IPS DF 6.9 (cell line): ENCODE data around the gene CYP4V2.

ENCODE experiments used
- DNase-seq: peaks from one replicate; pipeline ENCODE4 v3.0.0-alpha.2; 2013; ENCODE audit warnings: low read depth, low spot score
- H3K27ac ChIP-seq: one replicate; pipeline ENCODE4 v1.5.1; 2013; ENCODE audit warnings: low read length, control low read depth
- H3K27me3 ChIP-seq: 2 replicates; pipeline ENCODE4 v1.6.1; 2013; ENCODE audit warnings: mild to moderate bottlenecking, low read length; ENCODE audit not compliant: control insufficient read depth, insufficient read depth
- H3K36me3 ChIP-seq: 2 replicates; pipeline ENCODE4 v1.6.1; 2013; ENCODE audit warnings: low read length; ENCODE audit not compliant: control insufficient read depth, insufficient read depth
- H3K4me1 ChIP-seq: 2 replicates; pipeline ENCODE4 v1.6.1; 2013; ENCODE audit warnings: low read length; ENCODE audit not compliant: control insufficient read depth, insufficient read depth
- H3K4me3 ChIP-seq: 2 replicates; pipeline ENCODE4 v1.5.1; 2013; ENCODE audit warnings: mild to moderate bottlenecking, low read length
- H3K9me3 ChIP-seq: 2 replicates; pipeline ENCODE4 v1.6.1; 2013; ENCODE audit warnings: low read length, inconsistent platforms; ENCODE audit not compliant: control insufficient read depth, insufficient read depth
- WGBS: extraction: QIAGEN DNeasy Blood & Tissue Kit; methylation state at CpG from one replicate; pipeline ENCODE4 v1.1.7; 2013; ENCODE audit warnings: mixed read lengths, missing lambda C conversion rate; ENCODE audit not compliant: insufficient read length, insufficient coverage; 5-methylcytosine and 5-hydroxymethylcytosine counted together

The CYP4V2 gene

GRCh38 chr4:186158966-186159365, 32.4 kb upstream of the CYP4V2 start:
- Histone ChIP-seq H3K4me1 (no peaks in the 10 kb centered on the region; the same call in 1 of the 2 replicates), H3K27ac (no peak overlapping the region), H3K4me3 (no peak overlapping the region), H3K9me3 (no peaks in the 10 kb centered on the region), H3K36me3 (peaks cover 6% of the 10 kb centered on the region), H3K27me3 (no peaks in the 10 kb centered on the region; the same call in 1 of the 2 replicates)
- no peak for DNase-seq
- no CpG with 5 or more reads among the region's 5 CpGs for WGBS

- Histone ChIP-seq H3K4me3 (no peak overlapping the region), H3K36me3 (peaks cover 6% of the 10 kb centered on the region), H3K27ac (no peak overlapping the region), H3K27me3 (no peaks in the 10 kb centered on the region; the same call in 1 of the 2 replicates), H3K4me1 (no peaks in the 10 kb centered on the region; the same call in 1 of the 2 replicates), H3K9me3 (no peaks in the 10 kb centered on the region)
- DNase-seq = no peak
- WGBS = no CpG with 5 or more reads among the region's 6 CpGs
Observed at GRCh38 chr4:186159613-186160012, 31.8 kb upstream of the CYP4V2 start.

- no peaks in the 10 kb centered on the region for H3K9me3 ChIP-seq
- no peaks in the 10 kb centered on the region; the same call in 1 of the 2 replicates for H3K27me3 ChIP-seq
- no peaks in the 10 kb centered on the region; the same call in 1 of the 2 replicates for H3K4me1 ChIP-seq
- no CpG with 5 or more reads among the region's 6 CpGs for WGBS
- H3K36me3 ChIP-seq = peaks cover 6% of the 10 kb centered on the region
- DNase-seq = no peak
- no peak overlapping the region for H3K4me3 ChIP-seq
- H3K27ac ChIP-seq = no peak overlapping the region
Observed at GRCh38 chr4:186161138-186161537, 30.2 kb upstream of the CYP4V2 start.

- Histone ChIP-seq H3K36me3 (no peaks in the 10 kb centered on the region), H3K4me1 (no peaks in the 10 kb centered on the region), H3K27ac (no peak overlapping the region), H3K27me3 (no peaks in the 10 kb centered on the region), H3K4me3 (no peak overlapping the region), H3K9me3 (no peaks in the 10 kb centered on the region)
- no CpG with 5 or more reads among the region's 15 CpGs for WGBS
- DNase-seq = no peak
Observed at GRCh38 chr4:186166852-186167512, 24.4 kb upstream of the CYP4V2 start.

- WGBS = no CpG with 5 or more reads among the region's 5 CpGs
- H3K9me3 ChIP-seq = no peaks in the 10 kb centered on the region
Observed at GRCh38 chr4:186167605-186168004, 23.8 kb upstream of the CYP4V2 start.

GRCh38 chr4:186168750-186169149, 22.6 kb upstream of the CYP4V2 start:
- no peak overlapping the region for H3K27ac ChIP-seq
- no peaks in the 10 kb centered on the region for H3K27me3 ChIP-seq
- no peaks in the 10 kb centered on the region for H3K36me3 ChIP-seq
- no CpG with 5 or more reads among the region's 9 CpGs for WGBS
- H3K4me3 ChIP-seq = no peak overlapping the region
- H3K9me3 ChIP-seq = no peaks in the 10 kb centered on the region
- DNase-seq = no peak
- no peaks in the 10 kb centered on the region for H3K4me1 ChIP-seq

More at GRCh38 chr4:186167605-186168004, 23.8 kb upstream of the CYP4V2 start:
- Histone ChIP-seq H3K27ac (no peak overlapping the region), H3K36me3 (no peaks in the 10 kb centered on the region), H3K4me3 (no peak overlapping the region), H3K27me3 (no peaks in the 10 kb centered on the region), H3K4me1 (no peaks in the 10 kb centered on the region)
- no peak for DNase-seq

- no peak for DNase-seq
- H3K27ac ChIP-seq = no peak overlapping the region
- H3K36me3 ChIP-seq = no peaks in the 10 kb centered on the region
- H3K27me3 ChIP-seq = no peaks in the 10 kb centered on the region
- no CpG with 5 or more reads among the region's 18 CpGs for WGBS
- no peaks in the 10 kb centered on the region for H3K4me1 ChIP-seq
- H3K4me3 ChIP-seq = no peak overlapping the region
- H3K9me3 ChIP-seq = no peaks in the 10 kb centered on the region
Observed at GRCh38 chr4:186169333-186169944, 21.9 kb upstream of the CYP4V2 start.

GRCh38 chr4:186169945-186170802, 21.2 kb upstream of the CYP4V2 start:
- Histone ChIP-seq H3K9me3 (no peaks in the 10 kb centered on the region), H3K4me3 (no peak overlapping the region), H3K27ac (no peak overlapping the region), H3K4me1 (no peaks in the 10 kb centered on the region), H3K27me3 (no peaks in the 10 kb centered on the region), H3K36me3 (no peaks in the 10 kb centered on the region)
- DNase-seq = no peak
- no CpG with 5 or more reads among the region's 16 CpGs for WGBS

- no peak for DNase-seq
- no CpG with 5 or more reads among the region's 13 CpGs for WGBS
- H3K4me3 ChIP-seq = no peak overlapping the region
Observed at GRCh38 chr4:186170966-186171365, 20.4 kb upstream of the CYP4V2 start.

GRCh38 chr4:186172546-186172945, 18.8 kb upstream of the CYP4V2 start:
- Histone ChIP-seq H3K4me3 (no peak overlapping the region), H3K9me3 (no peaks in the 10 kb centered on the region), H3K27ac (no peak overlapping the region), H3K36me3 (no peaks in the 10 kb centered on the region), H3K4me1 (no peaks in the 10 kb centered on the region), H3K27me3 (no peaks in the 10 kb centered on the region)
- DNase-seq = no peak
- WGBS = no CpG with 5 or more reads among the region's 8 CpGs

More at GRCh38 chr4:186170966-186171365, 20.4 kb upstream of the CYP4V2 start:
- no peaks in the 10 kb centered on the region for H3K27me3 ChIP-seq
- H3K4me1 ChIP-seq = no peaks in the 10 kb centered on the region
- H3K27ac ChIP-seq = no peak overlapping the region
- no peaks in the 10 kb centered on the region for H3K9me3 ChIP-seq
- H3K36me3 ChIP-seq = no peaks in the 10 kb centered on the region
